GM19238 (cell line): ENCODE results near the gene CRAMP1.

Source experiments
- DNase-seq: peaks from one replicate; pipeline ENCODE4 v3.0.0; 2011; ENCODE audit warnings: low spot score; ENCODE audit not compliant: insufficient read length

The CRAMP1 gene

GRCh38 chr16:1601031-1601430 is 11.1 kb upstream of the CRAMP1 start:
- DNase-seq, result no peak

DNA sequence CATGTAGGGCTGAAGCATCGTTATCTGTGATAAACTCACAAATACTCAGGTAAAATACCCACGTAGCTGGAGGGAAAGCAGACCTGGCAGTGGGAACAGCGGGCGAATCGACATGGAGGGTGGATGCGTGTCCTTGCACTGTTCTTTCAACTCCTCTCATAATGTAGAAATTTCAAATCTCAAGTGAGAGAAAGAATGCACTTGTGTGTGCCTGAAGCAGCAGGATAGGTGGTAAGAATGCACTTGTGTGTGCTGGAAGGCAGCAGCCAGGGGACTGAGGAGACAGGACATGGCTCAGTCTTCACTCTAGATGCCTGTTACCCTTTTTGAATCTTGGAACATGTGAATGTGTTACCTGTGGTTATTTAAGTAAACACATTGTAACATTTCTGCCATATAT is 10.7 kb upstream of the CRAMP1 start:
- DNase-seq, result no peak

GRCh38 chr16:1602285-1602684 is 9.9 kb upstream of the CRAMP1 start:
- DNase-seq, result no peak

- DNase-seq, result no peak
These were observed 5.4 kb upstream of the CRAMP1 start for GRCh38 chr16:1606774-1607173.

- DNase-seq, result no peak
These were observed 4.2 kb upstream of the CRAMP1 start for GRCh38 chr16:1607971-1608370.

GRCh38 chr16:1610071-1610898 is 1.9 kb upstream of the CRAMP1 start:
- DNase-seq, result peak; percentile 86

DNA sequence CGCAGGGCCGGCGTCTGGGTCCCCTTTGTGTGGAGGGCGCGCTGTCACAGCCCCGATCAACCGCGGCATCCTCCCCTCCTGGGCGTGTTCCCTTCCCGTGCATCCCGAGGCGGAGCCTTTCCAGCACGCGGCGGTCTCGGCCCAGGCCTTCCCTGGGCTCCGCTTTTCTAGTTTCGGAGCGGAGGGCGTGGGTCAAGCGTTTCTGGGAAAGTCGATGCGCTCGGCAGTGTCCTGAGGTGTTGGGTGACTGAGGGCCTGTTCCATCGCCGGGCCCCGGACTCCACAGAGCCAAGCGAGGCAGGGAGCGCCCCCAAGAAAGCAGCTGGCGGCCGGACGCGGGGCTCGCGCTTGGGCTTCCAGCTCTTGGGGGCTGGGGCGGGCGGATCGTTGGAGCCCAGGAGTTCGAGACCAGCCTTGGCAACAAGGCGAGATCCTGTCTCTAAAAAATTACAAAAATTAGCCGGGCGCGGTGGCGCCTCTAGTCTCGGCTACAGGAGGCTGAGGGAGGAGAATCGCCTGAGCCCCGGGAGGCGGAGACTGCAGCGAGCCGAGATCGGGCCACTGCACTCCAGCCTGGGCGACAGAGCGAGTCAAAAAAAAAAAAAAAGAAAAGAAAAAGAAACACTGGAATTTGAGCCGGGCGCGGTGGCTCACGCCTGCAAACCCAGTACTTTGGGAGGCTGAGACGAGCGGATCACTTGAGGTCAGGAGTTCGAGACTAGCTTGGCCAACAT is 1.1 kb upstream of the CRAMP1 start:
- no peak for DNase-seq

- DNase-seq, result no peak
These were observed 1.1 kb downstream of the CRAMP1 start for GRCh38 chr16:1613211-1613622.

- no peak for DNase-seq
These were observed 1.7 kb downstream of the CRAMP1 start for GRCh38 chr16:1613728-1614455.

DNA sequence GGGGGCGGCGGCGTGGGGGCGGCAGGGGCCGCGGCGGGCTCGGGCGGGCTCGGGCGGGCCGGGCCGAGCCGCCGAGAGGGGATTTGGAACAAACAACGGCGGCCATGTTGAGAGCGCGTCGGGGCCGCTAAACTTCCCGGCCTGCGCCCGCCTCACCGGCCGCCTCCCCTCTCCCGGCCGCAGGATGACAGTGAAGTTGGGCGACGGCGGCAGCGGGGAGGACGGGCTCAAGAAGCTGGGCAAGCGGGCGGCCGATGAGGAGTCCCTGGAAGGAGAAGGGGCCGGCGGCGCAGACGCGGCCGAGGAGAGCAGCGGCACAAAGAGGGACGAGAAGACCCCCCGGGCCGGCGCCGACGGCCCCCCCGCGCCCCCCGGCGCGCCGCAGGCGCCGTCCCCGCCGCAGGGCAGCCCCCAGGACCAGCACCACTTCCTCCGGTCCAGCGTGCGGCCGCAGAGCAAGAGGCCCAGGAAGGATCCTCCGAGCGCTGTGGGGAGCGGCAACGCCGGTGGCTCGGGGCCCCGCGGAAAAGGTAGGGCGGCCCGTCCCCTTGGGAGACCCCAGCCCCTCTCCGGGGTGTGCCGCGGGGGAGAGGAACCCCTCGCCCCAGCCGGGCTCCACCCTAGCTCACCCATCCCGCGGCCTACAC is 2.4 kb downstream of the CRAMP1 start:
- peak; percentile 39 for DNase-seq

DNA sequence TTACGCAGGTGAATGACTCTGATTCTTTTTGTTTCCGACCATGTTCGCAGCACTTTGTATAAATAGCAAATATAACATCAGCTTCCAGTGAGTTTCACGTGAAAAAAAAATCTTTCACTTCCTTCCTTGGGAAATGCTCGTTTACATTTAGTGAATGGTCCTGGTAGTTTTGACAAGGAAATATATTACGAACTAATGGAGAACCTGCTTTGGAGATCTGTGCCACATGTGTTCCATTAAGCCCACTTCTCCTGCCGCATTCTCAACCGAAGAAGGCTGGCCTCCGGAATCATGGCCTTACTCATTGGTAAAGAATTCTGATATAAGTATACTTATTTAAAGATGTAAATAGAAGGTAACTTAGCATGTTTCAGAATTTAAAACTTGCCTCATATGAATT is 3.6 kb downstream of the CRAMP1 start:
- DNase-seq, result no peak

- DNase-seq, result no peak
These were observed 7.8 kb downstream of the CRAMP1 start for GRCh38 chr16:1619976-1620375.

DNA sequence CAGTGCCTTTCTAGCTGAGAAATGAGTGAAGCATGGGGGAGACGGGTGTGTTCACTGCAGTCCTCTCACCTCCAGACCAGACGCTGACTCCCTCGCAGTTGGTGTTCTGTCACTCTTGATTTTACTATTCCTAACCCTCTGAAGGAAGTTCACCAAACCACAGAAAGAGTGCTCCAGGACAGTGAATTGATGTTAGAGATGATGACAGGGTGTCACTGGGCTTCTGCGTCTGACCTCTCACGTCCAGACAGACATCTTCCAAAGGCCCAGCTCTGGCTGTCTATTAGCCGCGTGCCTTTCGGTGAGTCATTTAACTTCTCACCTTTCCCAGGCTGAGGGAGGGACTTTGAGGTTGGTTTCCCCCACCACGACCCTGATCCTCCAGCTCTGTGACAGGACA is 8.2 kb downstream of the CRAMP1 start:
- DNase-seq, result peak; percentile 47

DNA sequence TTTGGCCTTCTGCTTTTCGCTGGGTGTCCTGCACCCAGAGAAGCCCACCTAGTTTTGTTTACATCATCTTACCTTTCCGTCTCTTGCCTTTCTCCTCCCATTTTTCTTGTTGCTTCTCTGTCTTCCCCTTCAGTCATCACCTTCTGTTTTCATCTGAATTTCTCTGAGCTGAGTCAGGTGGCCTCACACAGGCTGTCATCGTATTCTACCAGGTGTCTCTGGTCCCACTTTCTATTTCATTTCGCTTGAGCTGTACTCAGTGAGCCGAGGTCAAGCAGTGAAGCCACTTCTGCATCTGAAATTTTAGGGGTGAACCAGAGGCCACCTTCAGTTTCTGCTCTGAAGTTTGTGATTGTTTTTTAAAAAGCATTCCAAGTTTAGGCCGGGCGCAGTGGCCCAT is 9.7 kb downstream of the CRAMP1 start:
- peak; percentile 46 for DNase-seq

GRCh38 chr16:1626327-1626726 is 14.2 kb downstream of the CRAMP1 start:
- DNase-seq, result no peak

DNA sequence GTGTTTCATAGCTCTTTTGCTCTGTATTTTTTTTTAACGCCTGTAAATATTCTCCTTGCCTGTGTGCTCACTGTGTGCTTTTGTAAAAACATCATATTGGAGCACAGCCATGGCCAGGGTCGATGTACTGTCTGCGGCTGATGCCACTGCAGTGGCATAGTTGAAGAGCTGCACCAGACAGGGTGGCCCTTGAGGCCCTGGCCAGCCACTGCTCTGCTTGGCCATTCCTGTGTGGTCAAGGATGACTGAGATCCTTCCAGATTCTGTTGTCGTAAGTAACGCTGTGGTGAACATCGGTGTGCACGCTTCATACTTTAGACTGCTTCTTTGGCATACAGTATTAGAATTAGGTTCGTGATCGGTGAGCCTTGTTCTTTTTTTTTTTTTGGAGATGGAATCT is 14.6 kb downstream of the CRAMP1 start:
- no peak for DNase-seq

DNA sequence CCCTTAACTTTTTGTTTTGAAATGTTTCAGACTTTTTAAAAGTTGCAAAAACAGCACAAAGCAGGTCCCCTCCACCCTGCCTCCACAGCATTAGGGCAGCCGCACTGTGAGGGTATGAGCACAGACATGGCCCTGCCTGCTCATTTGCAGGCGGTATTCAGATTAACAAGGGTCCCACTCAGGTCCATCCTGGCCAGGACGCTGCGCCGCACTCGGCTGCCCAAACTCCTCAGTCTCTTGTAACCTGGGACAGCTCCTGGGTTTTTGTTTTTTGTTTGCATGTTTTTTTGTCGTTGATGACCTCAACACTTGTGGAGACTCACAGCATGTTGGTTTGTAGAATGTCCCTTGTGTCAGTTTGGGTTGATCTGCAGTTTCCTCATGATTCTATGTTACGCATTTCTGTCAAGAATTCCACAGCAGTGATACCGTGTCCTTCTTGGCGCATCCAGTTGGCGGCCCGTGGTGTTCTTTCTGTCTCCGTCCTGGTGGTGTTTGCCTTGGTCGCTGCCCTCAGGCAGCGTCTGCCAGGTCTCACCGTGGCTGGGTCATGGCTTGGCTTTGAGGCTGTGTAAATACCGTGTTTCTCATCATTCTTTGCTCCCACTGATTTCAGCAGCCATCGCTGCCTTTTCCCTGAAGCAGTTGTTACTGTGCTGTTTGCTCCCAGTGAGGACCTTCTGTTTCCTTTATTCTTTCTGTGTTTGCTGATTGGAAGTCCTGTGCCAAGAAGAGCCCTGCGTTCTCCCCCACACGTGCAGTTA is 18.5 kb downstream of the CRAMP1 start:
- DNase-seq, result no peak

- no peak for DNase-seq
These were observed 19.1 kb downstream of the CRAMP1 start for GRCh38 chr16:1631230-1631629.

GRCh38 chr16:1631931-1632637 is 19.9 kb downstream of the CRAMP1 start:
- no peak for DNase-seq

DNA sequence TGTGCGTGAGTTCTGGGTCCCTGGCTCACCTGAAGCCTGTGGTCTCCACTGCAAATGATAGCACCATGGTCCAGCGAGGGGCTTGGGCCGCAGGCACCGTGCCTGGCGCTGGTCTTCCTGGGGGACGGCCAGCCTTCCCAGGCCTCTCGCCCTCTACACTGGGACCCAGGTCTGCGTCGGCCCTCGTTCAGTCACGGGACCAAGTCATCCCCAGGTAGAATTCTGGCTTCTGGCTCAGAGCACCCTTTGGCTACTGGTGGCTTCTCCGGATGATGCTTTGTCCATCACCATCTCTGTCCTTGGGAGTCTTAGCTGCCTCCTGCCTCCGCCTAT is 20.4 kb downstream of the CRAMP1 start:
- no peak for DNase-seq
